Measurements from ENCODE around the gene RFX2.
"Not testable (repeated sequence)": the region's sequence is repeated elsewhere in the genome, so short reads cannot be mapped to it uniquely, and the experiment has no call there.

RFX2 gene

DNA sequence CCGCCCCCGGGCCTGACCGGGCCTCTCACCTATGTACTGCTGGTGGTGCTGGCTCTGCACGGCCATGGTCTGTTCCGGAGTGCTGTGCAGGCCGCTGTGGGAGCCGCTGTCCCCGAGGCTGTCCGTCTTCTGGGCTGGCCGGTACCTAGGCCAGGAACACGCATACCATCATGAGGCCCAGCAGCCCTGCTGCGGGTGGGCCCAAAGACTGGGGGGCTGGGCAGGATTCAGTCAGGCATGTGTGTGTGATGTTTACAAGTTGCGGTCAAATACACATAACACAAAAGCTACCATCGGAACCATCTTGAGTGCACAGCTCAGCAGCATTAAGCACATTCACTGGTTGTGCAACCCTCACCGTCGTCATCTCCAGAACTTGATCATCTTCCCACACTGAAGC is 100.2 kb downstream of the RFX2 start:
- DNase-seq: no peak

DNA sequence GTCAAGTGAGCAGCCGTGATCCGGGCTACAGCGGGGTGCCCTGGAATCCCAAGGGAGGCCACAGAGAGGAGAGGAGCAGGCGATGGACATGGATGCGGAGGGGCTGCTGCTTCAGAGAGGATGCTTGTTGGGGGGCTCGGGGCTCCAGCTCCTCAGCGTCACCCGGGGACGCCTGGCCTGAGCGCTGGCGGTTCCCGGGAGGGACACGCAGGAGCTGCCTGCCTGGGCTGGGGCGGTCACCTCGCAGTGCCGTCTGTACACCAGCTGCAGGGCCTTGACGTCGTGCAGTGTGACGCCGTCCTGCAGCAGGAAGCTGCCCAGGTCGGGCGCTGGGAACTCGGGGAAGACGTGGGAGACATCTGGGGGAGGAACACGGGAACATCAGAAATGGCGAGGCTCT is 102.4 kb downstream of the RFX2 start:
- no peak for DNase-seq

DNA sequence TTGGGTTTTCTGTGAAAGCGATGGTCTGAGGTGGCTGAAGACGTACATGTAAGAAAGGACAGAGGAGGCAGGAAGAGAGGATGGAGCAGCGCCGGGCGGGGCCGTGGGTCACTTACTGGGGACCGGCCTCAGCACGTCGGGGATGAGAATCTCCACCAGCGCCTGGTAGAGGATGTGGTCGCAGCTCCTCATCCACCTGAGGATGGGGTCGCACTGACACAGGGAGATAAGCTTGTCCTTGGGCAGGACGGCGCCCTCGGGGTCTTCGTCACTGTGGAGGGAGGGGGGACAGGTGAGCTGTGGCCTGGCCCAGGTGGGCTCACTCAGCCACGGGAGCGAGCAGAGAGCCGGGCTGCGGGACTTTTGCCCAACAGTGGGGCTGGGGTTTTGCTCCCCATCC is 103.4 kb downstream of the RFX2 start:
- no peak for DNase-seq

DNA sequence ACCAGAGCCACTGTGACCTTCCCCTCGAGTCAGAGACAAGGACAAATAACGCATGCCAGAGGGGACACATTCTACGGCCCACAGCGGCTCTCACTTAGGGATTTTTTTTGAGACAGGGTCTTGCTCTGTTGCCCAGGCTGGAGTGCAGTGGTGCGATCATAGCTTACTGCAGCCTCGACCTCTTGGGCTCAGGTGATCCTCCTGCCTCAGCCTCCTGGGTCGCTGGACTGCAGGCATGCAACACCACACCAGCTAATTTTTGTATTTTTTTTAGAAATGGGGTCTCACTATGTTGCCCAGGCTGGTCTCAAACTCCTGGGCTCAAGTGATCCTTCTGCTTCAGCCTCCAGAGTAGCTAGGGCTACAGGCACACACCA is 104.2 kb downstream of the RFX2 start:
- not testable (repeated sequence) for DNase-seq

DNA sequence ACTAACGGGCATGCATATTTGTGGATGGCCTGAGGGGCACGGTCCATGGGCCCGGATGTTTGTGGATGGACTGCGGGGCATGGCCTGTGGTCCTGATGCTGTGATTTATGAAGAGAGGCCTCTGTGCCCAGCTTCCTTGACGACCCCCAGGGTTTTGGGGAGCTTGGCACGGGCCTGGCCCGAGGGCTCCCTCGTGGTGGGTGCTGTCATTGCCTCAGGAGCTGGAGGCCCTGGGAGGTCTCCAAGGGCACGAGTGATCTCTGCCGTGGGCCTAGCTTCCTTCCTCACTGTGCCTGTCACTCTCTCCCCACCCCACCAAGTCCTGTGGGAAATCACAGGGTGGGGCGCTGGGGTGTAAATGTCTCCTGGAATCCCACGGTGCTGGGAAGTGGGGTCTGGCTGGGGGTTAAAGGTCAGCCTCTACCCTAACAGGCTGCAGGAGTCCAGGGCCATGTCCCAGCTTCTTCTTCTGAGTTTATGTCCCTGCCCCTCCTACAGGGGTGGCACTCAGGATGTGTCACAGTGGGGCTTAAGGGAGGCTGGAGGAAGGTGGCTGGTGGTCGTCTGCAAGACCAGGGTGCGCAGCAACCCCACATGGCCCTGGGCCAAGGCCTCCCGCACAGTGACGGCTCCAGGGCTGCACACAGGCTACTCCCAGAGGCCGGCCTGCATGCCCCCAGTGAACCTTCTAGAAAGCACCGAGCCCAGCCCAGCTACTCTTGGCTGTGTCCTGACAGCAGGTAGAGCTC is 104.8 kb downstream of the RFX2 start:
- DNase-seq: no peak

DNA sequence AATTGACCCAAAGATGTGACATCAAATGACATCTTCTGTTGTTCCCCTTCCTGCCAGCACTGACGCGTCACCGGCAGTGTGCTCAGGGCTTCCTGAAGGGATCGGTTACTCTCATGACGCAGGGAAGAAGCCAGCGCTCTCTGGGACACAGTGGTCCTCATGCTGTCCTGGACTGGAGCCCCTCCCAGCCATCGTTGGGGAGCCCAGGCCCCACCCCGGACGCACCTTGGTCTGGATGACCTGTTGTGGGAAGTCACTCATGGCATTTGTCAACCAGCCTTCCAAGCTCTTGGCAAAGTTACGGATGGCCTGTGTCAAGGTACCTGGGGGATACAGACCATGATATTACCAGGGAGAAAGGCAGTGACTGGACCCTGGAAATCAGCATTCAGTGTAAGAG is 106.3 kb downstream of the RFX2 start:
- DNase-seq: no peak

DNA sequence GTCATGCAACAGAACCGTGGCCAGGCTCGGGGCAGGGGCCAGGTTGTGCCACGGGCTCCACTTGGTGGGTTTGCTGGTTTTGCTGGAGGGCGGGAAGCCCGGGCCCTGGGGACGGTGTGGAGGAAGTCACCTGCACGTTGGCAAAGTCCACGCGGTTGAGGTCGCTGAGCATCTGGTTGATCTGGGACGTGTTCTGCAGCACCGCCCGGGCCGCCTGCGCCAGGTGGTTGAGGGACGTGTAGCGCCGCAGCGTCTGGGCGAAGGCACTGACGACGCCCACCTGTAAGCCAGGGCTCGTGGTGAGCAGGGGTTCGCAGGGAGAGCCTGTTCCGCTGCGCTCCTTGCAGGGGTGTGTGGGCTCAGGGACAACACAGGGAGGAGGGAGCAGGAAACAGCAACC is 107.7 kb downstream of the RFX2 start:
- no peak for DNase-seq

DNA sequence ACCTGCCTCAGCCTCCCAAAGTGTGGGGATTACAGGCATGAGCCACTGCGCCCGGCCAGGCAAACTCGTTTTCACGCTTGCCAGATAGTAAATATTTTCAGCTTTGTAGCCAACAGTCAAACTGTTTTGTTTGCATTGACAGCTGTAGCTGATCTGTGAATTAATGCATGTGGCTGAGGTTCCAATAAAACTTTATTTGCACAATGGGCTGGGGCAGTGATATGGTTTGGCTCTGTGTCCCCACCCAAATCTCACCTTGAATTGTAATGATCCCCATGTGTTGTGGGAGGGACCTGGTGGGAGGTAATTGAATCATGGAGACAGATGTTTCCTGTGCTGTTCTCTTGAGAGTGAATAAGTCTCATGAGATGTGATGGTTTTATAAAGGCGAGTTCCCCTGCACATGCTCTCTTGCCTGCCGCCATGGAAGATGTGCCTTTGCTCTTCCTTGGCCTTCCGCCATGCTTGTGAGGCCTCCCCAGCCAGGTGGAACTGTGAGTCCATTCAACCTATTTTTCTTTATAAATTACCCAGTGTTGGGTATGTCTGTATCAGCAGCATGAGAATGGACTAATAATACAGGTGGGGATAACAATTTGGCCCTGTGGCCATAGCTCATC is 110.0 kb downstream of the RFX2 start:
- DNase-seq: no peak

DNA sequence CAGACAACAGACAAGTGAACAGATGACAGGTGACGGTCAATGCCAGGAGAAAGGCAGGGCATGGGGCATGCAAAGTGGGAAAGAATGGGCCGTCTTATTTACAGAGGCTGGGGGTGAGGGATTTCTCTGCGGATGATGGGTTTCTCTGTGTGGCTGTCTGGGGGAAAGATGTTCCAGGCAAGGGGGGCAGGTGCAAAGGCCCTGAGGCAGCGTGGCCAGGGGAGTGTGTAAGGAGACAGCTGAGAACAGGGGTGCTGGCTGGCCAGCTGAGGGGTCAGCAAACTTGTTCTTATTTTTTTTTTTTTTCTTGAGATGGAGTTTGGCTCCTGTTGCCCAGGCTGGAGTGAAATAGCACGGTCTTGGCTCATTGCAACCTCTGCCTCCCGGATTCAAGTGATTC is 110.6 kb downstream of the RFX2 start:
- DNase-seq: no peak

DNA sequence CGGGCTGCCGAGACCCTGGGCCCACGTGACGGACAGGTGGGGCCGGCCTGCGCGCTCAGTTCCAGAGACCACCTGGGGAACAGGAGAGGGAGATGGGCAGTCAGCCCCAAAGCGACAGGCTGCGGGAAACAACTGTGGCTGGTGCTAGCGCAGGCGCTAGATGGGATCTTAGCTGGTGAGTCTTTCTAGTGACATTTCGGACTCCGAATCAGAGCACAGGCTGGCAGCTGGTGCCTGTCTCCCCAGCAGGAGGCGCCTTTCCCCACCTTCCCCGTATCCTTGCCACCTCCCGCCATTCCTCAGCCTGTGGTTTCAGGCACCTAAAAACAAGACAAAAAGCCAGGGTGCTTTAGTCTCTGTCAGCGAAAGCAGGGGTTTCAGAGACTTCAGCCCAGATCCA is 112.9 kb downstream of the RFX2 start:
- no peak for DNase-seq

DNA sequence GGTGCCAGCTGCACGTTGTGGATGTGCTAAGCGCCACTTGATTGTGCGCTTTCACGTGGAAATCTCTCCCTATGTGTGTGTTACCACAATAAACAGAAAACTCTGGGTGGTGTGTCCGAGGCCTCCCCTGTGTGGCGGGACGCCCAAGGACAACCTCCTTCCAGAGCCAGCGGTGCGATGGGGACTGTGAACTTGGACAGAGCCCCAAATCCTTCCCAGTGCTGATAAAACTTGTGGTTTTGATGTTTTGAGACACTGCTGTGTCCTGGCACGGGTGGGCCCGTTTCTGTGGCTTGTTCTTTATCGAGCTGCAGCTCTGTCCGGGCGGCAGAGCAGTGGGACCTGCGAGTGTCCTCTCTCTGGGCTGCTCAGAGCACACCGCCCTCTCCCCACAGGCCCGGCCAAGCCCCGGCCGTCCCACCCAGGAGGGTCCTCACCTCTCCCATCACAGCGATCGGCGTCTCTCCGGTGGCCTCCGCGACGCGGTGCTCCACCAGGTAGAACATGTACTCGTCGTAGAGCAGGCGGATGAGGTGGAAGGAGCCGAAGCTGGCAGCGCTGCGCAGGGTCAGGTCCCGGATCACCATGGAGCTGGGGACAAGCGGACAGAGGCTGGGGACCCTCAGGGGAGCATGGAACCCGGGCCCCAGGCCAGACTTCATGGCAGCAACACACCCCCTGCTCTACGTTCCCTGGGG is 113.5 kb downstream of the RFX2 start:
- DNase-seq: no peak

DNA sequence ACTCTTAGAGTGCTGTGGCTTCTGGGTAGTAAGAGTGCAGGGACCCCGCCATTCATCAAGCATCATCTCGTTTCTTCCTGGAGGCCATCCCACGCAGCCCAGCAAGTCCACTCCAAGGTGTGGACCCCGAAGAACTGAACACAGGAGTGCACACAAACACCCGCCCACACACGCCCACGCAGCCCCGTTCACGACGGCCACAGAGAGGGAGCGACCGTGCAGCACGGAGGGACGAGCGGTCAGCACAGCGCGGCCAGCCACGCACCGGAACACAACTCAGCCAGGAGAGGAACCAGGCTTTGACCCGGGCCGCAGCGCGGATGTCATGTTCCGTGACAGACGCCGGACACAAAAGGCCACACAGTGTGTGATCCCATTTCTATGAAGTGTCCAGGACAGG is 114.2 kb downstream of the RFX2 start:
- DNase-seq: no peak

DNA sequence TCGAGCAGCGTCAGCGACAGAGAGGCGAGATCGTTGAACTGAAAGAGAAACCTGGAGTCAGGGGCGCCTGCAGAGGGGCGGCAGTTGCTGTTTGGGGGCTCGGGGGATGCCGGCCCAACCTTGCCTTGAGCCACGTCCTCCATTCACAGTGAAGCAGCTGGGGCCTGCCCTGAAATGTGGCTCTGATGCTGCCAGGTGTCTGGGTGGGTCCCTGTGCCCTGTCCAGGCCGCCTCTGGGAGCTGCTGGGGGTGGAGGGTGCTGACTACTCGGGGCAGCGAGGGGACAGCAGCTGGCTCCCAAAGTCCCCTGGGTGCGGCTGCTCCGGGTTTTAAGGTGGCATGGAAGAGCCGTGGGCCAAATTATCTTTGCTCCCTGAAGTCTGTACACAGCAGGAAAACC is 114.7 kb downstream of the RFX2 start:
- no peak for DNase-seq

DNA sequence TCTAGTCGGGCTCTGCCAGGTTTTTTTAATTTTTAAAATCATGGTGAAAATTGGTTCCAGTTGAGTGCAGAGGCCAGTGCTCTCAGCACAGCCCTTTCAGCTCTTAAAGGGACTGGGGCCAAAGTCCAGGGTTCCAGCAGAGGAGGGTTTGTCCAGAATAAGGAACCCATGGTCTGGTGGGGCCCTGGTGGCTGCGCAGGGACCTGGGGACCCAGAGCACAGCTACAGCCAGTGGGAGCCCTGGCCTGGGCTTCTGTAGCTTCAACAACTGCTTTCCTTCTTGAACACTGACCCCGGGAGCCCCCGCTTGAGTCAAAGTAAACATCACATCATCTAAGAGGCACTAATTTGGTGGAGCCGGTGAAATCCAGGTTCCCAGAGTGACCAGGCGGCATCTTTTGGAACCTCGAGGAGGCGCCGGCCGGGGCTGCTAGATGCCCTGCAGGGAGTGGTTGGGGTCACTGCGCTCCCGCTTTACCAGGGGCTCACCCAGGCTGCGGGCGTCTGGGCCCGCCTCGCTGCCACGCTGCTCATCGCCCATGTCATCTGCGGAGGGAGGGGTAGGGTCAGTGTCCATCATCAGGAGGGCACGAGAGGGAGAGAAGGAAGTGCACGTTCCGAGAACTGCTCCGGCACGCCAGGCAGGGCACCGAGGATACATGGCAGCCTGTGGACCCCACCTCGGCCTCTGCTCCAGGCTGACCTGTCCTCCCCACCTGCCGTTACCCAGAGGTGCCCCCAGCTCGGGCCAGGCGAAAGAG is 115.7 kb downstream of the RFX2 start:
- DNase-seq: no peak

DNA sequence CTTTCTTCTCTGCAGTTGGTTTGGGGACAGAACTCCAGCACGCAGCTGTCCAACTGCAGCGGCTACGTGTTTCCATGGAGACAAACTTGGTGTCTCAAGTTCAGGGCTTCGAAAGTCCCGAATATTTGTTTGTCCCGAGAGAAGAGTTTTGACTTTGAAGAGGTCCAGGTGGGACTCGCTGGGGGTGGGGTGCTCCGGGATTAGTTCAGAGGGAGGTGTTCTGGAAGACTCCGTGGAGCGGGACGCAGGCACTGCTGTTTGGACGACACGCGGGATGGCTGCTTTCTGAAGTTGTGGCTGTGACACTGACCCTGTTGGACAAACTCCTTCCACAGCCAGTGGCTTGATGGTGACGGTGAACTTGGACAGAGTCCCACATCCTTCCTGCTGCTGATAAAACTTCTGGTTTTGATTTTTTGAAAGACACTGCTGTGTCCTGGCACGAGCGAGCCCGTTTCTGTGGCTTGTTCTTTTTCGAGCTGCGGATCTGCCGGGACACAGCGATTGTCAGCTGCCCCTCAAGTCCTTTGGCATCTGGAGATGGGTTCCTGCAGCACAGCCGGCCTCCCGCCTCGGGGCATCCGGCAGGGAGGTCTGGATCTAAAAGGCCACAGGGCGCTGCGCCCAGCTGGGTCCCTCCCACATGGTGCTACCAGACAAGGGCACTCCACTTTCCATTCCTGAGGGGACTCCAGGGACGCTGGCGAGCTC is 116.5 kb downstream of the RFX2 start:
- no peak for DNase-seq

DNA sequence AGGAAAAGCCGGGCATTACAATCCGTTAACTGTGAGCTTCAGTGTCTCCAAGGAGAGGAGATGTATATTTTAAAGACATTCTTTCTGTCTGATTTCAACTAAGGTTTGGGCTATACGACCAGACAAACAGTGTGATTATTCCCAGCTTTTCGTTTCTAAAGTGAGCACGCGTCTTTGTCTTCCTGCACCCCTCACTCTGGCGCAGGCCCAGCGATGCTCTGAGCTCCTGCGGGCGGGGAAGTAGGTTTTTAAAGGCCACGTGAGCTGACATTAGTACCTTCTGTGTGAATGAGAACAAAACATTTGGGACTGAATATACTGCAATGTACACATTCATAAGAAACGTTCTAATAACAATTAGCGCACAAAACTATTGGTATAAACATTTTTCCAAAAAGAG is 117.1 kb downstream of the RFX2 start:
- DNase-seq: no peak

DNA sequence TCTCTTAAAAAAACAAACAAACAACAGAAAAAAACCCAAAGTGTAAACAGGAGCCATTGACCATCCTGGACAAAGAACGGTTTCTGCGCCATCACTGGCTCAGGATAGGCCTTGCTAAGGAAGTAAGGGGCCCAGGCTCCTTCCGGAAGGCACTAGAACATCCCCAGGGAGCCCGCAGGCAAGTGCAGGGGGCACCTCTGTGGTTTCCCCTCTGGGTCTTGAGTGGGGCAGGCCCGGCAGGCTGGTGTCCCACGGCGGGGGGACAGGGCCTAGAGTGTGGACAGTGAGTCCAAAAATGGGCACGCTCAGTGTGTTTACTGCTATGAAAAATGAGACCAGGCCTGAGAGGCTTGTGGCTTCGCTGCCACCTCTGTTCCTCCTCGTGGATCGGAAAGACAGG is 117.5 kb downstream of the RFX2 start:
- no peak for DNase-seq

DNA sequence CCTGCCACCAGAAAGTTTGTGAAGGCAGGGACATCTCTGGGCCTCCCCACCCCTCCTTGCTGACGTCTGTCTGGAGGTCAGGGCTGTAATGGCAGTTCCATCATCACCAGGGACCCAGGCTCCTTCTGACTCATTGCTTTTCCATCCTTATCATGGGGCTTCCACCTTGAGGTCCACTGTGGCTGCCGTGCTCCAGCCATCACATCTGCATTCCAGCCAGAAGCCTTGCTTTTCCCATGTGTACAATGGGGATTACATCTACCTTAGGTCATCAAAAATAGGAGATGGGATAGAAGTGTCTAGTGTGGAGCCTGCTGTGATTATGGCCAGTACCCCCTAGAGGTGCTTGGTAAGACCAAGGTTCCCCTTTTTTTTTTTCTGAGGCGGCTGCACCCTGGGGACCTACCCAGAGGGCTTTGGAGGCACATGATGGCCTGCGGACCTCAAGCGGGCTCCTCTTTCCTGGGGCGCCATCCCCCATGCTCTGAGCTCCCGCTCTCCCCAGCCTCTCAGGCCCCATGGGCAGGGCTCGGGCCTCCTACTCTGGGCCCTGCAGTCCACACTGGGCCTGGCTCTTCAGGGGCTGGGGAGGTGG is 119.0 kb downstream of the RFX2 start:
- no peak for DNase-seq

DNA sequence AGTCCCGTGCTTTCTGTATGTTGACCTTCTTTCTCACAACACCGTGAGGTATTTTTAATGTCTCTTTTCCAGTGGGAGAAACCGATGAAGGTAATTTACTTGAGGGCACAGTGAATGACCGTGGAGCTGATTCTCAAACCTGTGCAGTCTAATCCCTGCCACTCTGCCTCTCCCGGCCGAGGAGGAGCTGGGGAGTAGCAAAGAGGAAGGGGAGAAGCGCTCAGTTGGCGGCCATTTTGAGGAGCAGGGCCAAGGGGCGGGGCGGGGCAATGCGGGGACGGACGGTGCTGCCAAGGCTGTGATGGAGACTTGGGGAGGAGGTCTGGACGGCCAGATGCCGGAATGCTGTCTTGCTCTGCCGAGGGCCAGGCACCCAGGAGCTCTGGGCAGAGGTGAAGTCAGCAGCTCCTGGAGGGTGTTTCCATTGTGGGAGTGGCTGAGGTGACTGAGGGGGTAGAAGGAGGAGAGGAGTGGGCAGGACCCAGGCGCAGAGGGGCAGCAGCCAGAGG is 120.0 kb downstream of the RFX2 start:
- DNase-seq: no peak

DNA sequence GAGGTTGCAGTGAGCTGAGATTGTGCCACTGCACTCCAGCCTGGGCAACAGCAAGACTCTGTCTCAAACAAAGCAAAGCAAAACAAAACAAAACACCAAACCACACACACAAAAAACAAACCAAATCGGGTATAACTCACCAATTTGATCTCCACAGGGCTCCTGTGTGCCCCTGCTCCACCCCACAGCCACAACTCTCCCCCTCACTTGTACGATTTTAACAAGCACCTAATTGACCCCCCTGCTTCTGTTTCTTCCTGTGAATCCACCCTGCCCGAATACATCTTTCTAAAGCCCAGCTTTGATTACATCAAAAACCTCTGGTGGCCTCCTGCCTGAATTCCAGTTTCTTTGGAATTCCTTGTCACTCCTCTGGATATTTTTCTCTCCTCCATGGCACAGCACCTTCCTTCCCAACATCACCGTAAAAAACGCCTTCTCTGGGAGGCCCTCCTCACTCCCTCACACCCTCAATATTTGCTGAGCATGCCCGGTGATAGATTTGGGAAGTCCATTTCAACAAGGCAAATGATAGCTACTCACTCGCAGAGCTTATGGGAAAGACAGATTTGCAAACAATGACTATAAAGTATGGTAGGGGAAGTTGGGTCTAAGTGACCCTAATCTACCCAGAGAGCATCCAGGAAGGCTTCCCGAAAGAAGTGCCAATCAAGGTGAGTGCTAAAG is 120.8 kb downstream of the RFX2 start:
- no peak for DNase-seq

All from inflammatory macrophage (primary cell).